HepG2 (cell line): ENCODE measurements around the gene SPDYE4. TPM values are rescaled to one million over a fixed set of nuclear protein-coding genes. Genes with fewer than 3 reads are reported as not detected.

Experiments
- ATAC-seq: fragments of 200-7000 bp; cut with Tn5 transposase; 3 replicates; pipeline ENCODE4 v1.9.1; 2020; ENCODE audit warnings: mild to moderate bottlenecking, moderate library complexity
- BruUV-seq: library from RNA; stranded (reverse); fragments of 400-500 nt; replicated peaks from 2 replicates; lab custom pipeline; 2021; lab: Mats Ljungman, UMichigan
- CTCF ChIA-PET: fragments of 300-600 bp; formaldehyde crosslinking; extraction: SDS; loops from one replicate; lab custom pipeline; 2021; ENCODE audit warnings: low total read pairs, inconsistent platforms, low intra/inter-chr PET ratio; lab: Yijun Ruan, JAX
- POLR2A ChIA-PET: fragments of 350-600 bp; sonication (Branson Sonifier 250); formaldehyde crosslinking; loops from one replicate; lab custom pipeline; 2020; ENCODE audit warnings: antibody characterized with exemption, inconsistent platforms; lab: Yijun Ruan, JAX
- DNase-seq: peaks from one replicate; pipeline ENCODE4 v3.0.0-alpha.2; 2015; ENCODE audit warnings: low spot score
- FAIRE-seq: peaks from 3 replicates; lab custom pipeline; 2011; peaks lifted over from hg19 to GRCh38; lab: Jason Lieb, UNC
- H2AFZ ChIP-seq: one replicate; pipeline ENCODE4 v1.6.1; 2011; ENCODE audit warnings: low read length, inconsistent platforms
- H3K27ac ChIP-seq: fragments of 300-600 bp; 3 replicates; pipeline ENCODE4 v1.8.0; 2011; ENCODE audit warnings: mixed run types, mild to moderate bottlenecking, mixed read lengths, low read length, inconsistent platforms; ENCODE audit not compliant: insufficient read depth; ENCODE audit errors: extremely low read length
- H3K27me3 ChIP-seq, 2 experiments: fragments of 200-600 bp in 1 of 2; 2 replicates in 1 of 2; 3 replicates in 1 of 2; pipeline versions ENCODE4 v1.6.0 to v1.8.0; 2011; ENCODE audit warnings: low read length in 2 of 2, mild to moderate bottlenecking in 2 of 2, moderate library complexity in 2 of 2, inconsistent platforms in 1 of 2; ENCODE audit not compliant: insufficient read depth in 2 of 2, control insufficient read depth in 1 of 2
- H3K36me3 ChIP-seq, 2 experiments: fragments of 200-600 bp in 1 of 2; replicated peaks in 1 of 2; 2 replicates in 1 of 2; 3 replicates in 1 of 2; pipeline versions ENCODE4 v1.5.1 to v1.8.0; 2011; ENCODE audit warnings: low read length in 2 of 2, inconsistent platforms in 1 of 2; ENCODE audit not compliant: insufficient read depth in 2 of 2, control insufficient read depth in 1 of 2
- H3K4me1 ChIP-seq: 2 replicates; pipeline ENCODE4 v1.5.1; 2012; ENCODE audit warnings: low read length, inconsistent platforms; ENCODE audit not compliant: insufficient read depth
- H3K4me2 ChIP-seq: 2 replicates; pipeline ENCODE4 v1.6.0; 2011; ENCODE audit warnings: low read depth, low read length, inconsistent platforms
- H3K4me3 ChIP-seq, 3 experiments: fragments of 200-600 bp in 1 of 3; sonication (generic), shearing (Covaris generic) in 1 of 3; replicated peaks in 1 of 3; 2 replicates each; pipeline ENCODE4 v1.5.1; 2011 to 2016; ENCODE audit warnings: low read length in 3 of 3, inconsistent platforms in 2 of 3, low read depth in 2 of 3, mild to moderate bottlenecking in 2 of 3, control low read depth in 1 of 3, mixed read lengths in 1 of 3; ENCODE audit not compliant: insufficient read depth in 1 of 3
- H3K79me2 ChIP-seq: one replicate; pipeline ENCODE4 v1.6.1; 2011; ENCODE audit warnings: low read length, inconsistent platforms; ENCODE audit not compliant: insufficient read depth
- H3K9ac ChIP-seq: 2 replicates; pipeline ENCODE4 v1.6.0; 2011; ENCODE audit warnings: mild to moderate bottlenecking, low read depth, low read length, inconsistent platforms; ENCODE audit not compliant: insufficient read depth
- H3K9me3 ChIP-seq: 2 replicates; pipeline ENCODE4 v1.5.1; 2012; ENCODE audit warnings: mild to moderate bottlenecking, low read length
- H4K20me1 ChIP-seq: 2 replicates; pipeline ENCODE4 v1.6.0; 2011; ENCODE audit warnings: inconsistent platforms, mild to moderate bottlenecking, low read length, moderate library complexity; ENCODE audit not compliant: insufficient read depth
- AGO1 ChIP-seq: fragments of 200-400 bp; formaldehyde crosslinking; IDR thresholded peaks from 2 replicates; pipeline ENCODE4 v1.6.1; 2017; ENCODE audit warnings: mild to moderate bottlenecking, low read depth, low read length, moderate library complexity; ENCODE audit not compliant: poor library complexity, severe bottlenecking
- BORCS8-MEF2B ChIP-seq: sonication (generic); formaldehyde crosslinking; IDR thresholded peaks from 2 replicates; pipeline ENCODE4 v1.8.0; 2022; ENCODE audit warnings: mild to moderate bottlenecking, missing genetic modification reagents
- ELF1 ChIP-seq: sonication (generic); formaldehyde crosslinking; IDR thresholded peaks from 2 replicates; pipeline ENCODE4 v1.4.0; 2020; ENCODE audit warnings: missing genetic modification reagents
- GATA4 ChIP-seq: sonication (generic); IDR thresholded peaks from 2 replicates; pipeline ENCODE4 v1.6.1; 2016; ENCODE audit warnings: antibody characterized with exemption, low read depth, borderline replicate concordance
- HNRNPK ChIP-seq: fragments of 200-400 bp; formaldehyde crosslinking; IDR thresholded peaks from 2 replicates; pipeline ENCODE4 v1.6.1; 2018; ENCODE audit warnings: low read length, low read depth, moderate library complexity, mild to moderate bottlenecking; ENCODE audit not compliant: poor library complexity, severe bottlenecking
- KLF6 ChIP-seq: IDR thresholded peaks from 2 replicates; pipeline ENCODE4 v1.8.0; 2016; ENCODE audit warnings: missing biosample characterization, missing genetic modification reagents
- NR2F6 ChIP-seq, 2 experiments: IDR thresholded peaks; 2 replicates each; pipeline ENCODE4 v1.6.1; 2016; ENCODE audit warnings: antibody characterized with exemption in 1 of 2, mild to moderate bottlenecking in 1 of 2
- PATZ1 ChIP-seq: sonication (generic); formaldehyde crosslinking; IDR thresholded peaks from 2 replicates; pipeline ENCODE4 v1.4.0; 2020; ENCODE audit warnings: missing genetic modification reagents
- PBX2 ChIP-seq: IDR thresholded peaks from 2 replicates; pipeline ENCODE4 v1.6.1; 2016; ENCODE audit warnings: control low read depth
- SMARCC2 ChIP-seq: fragments of 450-650 bp; IDR thresholded peaks from 2 replicates; pipeline ENCODE4 v1.6.1; 2017; ENCODE audit warnings: antibody characterized with exemption, mild to moderate bottlenecking
- SNAI1 ChIP-seq: sonication (generic); formaldehyde crosslinking; IDR thresholded peaks from 2 replicates; pipeline ENCODE4 v1.5.0; 2020; ENCODE audit warnings: mild to moderate bottlenecking, missing genetic modification reagents, borderline replicate concordance
- ZMYM4 ChIP-seq: sonication (generic); formaldehyde crosslinking; IDR thresholded peaks from 2 replicates; pipeline ENCODE4 v1.8.1; 2023; ENCODE audit warnings: mild to moderate bottlenecking, missing genetic modification reagents
- ZNF737 ChIP-seq: sonication (generic); formaldehyde crosslinking; IDR thresholded peaks from 2 replicates; pipeline ENCODE4 v1.5.0; 2020; ENCODE audit warnings: missing genetic modification reagents, mild to moderate bottlenecking, borderline replicate concordance
- WGBS: methylation state at CpG from one replicate; pipeline ENCODE4 v1.1.6; 2017; ENCODE audit warnings: low lambda C conversion rate; 5-methylcytosine and 5-hydroxymethylcytosine counted together
- in situ Hi-C: cut with HindIII; loops from 2 replicates; pipeline ENCODE4 v1.10.0; 2017; ENCODE audit warnings: low pct_unique_long_range_greater_than_20kb; ENCODE audit not compliant: extremely low pct_ligation_motif_present
- intact Hi-C: fragments of 100-400 bp; cut with micrococcal nuclease; formaldehyde crosslinking; loops from one replicate; pipeline ENCODE4 v1.10.0; 2022; ENCODE audit not compliant: unreplicated experiment
- polyA plus RNA-seq, 8 experiments: library from polyadenylated mRNA; depleted of rRNA in 3 of 8; stranded (reverse) in 7 of 8; unstranded in 1 of 8; fragments of >200 nt; fragmentation: Illumina TruSeq in 4 of 8; extraction: Trizol in 4 of 8; gene quantifications; 2 replicates each; pipeline versions ENCODE4 v1.2.1 to v1.2.3, GENCODE V29; 2011 to 2016; ENCODE audit warnings: low read depth in 4 of 8, missing spikeins in 1 of 8, mixed read lengths in 1 of 8; ENCODE audit not compliant: insufficient read depth in 1 of 8
- total RNA-seq, 5 experiments: library from RNA; depleted of rRNA; stranded (reverse); fragments of >200 nt; fragmentation: Illumina TruSeq; extraction: Trizol; gene quantifications; 2 replicates each; pipeline ENCODE4 v1.2.3, GENCODE V29; 2016; ENCODE audit warnings: low read depth in 1 of 5
- TF ChIP-seq, protein P1 (sequence below): sonication (generic); formaldehyde crosslinking; IDR thresholded peaks from 2 replicates; pipeline ENCODE4 v1.8.0; 2022; ENCODE audit warnings: missing genetic modification reagents, low read depth, mild to moderate bottlenecking, borderline replicate concordance
- TF ChIP-seq, protein P2 (sequence below): sonication (generic); formaldehyde crosslinking; IDR thresholded peaks from 2 replicates; pipeline ENCODE4 v1.8.1; 2022; ENCODE audit warnings: mild to moderate bottlenecking, missing genetic modification reagents
- TF ChIP-seq, protein P3 (sequence below), 2 experiments: sonication (generic) in 1 of 2; formaldehyde crosslinking in 1 of 2; IDR thresholded peaks; 2 replicates each; pipeline versions ENCODE4 v1.4.0 to v1.6.1; 2018 to 2020; ENCODE audit warnings: missing genetic modification reagents in 2 of 2, borderline replicate concordance in 1 of 2, low read depth in 1 of 2, mild to moderate bottlenecking in 1 of 2, missing biosample characterization in 1 of 2

SPDYE4 gene
- total and polyA plus RNA-seq, 2 of the 13 experiments (the other 11 are each of a cell fraction or from before 2014, with no cell fraction given) = not detected

DNA sequence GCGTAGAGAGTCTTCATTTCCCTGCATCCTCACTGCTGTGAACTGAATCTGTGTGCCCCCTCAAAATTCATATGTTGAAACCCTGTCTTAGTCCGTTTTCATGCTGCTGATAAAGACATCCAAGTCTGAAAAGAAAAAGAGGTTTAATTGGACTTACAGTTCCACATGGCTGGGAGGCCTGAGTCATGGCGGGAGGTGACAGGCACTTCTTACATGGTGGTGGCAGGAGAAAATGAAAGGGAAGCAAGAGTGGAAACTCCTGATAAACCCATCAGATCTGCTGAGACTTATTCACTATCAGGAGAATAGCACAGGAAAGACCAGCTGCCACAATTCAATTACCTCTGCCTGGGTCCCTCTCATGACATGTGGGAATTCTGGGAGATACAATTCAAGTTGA lies 10.6 kb downstream of the SPDYE4 start:
- 0 out of 2 replicates have a peak, but pooled peaks cover 6% of the 10 kb centered on the region for H3K4me1 ChIP-seq
- TF ChIP-seq GATA4 (no peak), AGO1 (no peak), ELF1 (CRISPR knock-in tag) (no peak), KLF6 (CRISPR knock-in tag) (no peak), PATZ1 (CRISPR knock-in tag) (no peak), ZNF737 (CRISPR knock-in tag) (no peak), SMARCC2 (no peak), SNAI1 (CRISPR knock-in tag) (no peak), ZMYM4 (CRISPR knock-in tag) (no peak), NR2F6 (IDR thresholded peaks at IDR 0.05) (no peak), NR2F6 (CRISPR knock-in tag; IDR thresholded peaks at IDR 0.05) (no peak), BORCS8-MEF2B (CRISPR knock-in tag) (no peak), PBX2 (CRISPR knock-in tag) (no peak), HNRNPK (no peak)
- TF ChIP-seq, protein P1, sequence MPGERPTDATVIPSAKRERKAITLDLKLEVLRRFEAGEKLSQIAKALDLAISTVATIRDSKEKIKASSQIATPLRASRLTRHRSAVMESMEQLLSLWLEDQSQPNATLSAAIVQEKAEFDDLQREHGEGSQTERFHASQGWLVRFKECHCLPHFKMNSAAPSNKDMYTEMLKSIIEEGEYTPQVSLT (CRISPR knock-in tag) = no peak
- TF ChIP-seq, protein P2, sequence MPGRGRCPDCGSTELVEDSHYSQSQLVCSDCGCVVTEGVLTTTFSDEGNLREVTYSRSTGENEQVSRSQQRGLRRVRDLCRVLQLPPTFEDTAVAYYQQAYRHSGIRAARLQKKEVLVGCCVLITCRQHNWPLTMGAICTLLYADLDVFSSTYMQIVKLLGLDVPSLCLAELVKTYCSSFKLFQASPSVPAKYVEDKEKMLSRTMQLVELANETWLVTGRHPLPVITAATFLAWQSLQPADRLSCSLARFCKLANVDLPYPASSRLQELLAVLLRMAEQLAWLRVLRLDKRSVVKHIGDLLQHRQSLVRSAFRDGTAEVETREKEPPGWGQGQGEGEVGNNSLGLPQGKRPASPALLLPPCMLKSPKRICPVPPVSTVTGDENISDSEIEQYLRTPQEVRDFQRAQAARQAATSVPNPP (CRISPR knock-in tag) = no peak
- TF ChIP-seq, protein P3, sequence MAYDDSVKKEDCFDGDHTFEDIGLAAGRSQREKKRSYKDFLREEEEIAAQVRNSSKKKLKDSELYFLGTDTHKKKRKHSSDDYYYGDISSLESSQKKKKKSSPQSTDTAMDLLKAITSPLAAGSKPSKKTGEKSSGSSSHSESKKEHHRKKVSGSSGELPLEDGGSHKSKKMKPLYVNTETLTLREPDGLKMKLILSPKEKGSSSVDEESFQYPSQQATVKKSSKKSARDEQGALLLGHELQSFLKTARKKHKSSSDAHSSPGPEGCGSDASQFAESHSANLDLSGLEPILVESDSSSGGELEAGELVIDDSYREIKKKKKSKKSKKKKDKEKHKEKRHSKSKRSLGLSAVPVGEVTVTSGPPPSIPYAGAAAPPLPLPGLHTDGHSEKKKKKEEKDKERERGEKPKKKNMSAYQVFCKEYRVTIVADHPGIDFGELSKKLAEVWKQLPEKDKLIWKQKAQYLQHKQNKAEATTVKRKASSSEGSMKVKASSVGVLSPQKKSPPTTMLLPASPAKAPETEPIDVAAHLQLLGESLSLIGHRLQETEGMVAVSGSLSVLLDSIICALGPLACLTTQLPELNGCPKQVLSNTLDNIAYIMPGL (CRISPR knock-in tag; IDR thresholded peaks at IDR 0.05; ENCODE audit: borderline replicate concordance in 1 of 2, low read depth in 1 of 2) = no peak

More for the DNA sequence above, 10.6 kb downstream of the SPDYE4 start:
- intact Hi-C loops (loop anchor here (5.0 kb wide), 1 partner anchor 175 kb away; no protein-coding TSS in a partner anchor), in situ Hi-C loops (loop anchor here (10.0 kb wide), 2 partner anchors 173 to 343 kb away; no protein-coding TSS in a partner anchor)
- ChIA-PET CTCF (no interaction called here), POLR2A (no interaction called here)
- ATAC-seq = no peak
- Histone ChIP-seq H3K4me3 (no peak overlapping the region), H3K36me3 (no peaks in the 10 kb centered on the region), H4K20me1 (no peaks in the 10 kb centered on the region), H3K4me2 (no peak overlapping the region), H3K27ac (no peak overlapping the region), H3K9me3 (no peaks in the 10 kb centered on the region), H3K79me2 (no peaks in the 10 kb centered on the region), H2AFZ (no peak overlapping the region), H3K27me3 (peaks cover 1 to 26% of the 10 kb centered on the region in 2 experiments; a peak in 4 of 5 replicates), H3K9ac (no peak overlapping the region)
- no peak for DNase-seq
- WGBS = 52% methylated on average over 3 of the region's 3 CpGs
- no peak for FAIRE-seq
- no TSS peak for BruUV-seq
